HG03469 (cell line): ENCODE data around the gene WDR7.

Experiments used
- ATAC-seq: cut with Tn5 transposase; IDR thresholded peaks from one replicate; pipeline ENCODE4 v1.9.1; 2021; ENCODE audit warnings: mild to moderate bottlenecking, moderate library complexity, moderate number of reproducible peaks; ENCODE audit not compliant: unreplicated experiment

Gene WDR7

DNA sequence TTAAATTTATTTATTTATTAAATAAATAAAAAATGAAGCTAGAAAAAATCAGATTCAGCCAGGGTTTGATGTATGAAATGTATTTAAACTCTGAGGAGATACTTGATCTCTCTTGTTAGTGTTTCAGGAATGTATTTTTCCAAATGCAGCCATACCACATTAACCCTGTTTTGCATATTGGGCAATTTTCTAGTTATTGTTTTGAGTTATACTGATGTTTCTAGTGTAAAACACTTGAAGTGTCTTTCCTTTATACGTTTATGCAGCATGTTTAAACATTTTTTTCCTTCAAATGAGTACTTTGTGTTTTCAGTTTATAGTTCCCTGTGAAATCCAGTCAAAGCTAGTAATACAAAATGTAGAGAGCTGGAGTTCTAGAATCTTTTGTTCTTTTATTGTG lies 69.9 kb downstream of the WDR7 start:
- no peak for ATAC-seq

DNA sequence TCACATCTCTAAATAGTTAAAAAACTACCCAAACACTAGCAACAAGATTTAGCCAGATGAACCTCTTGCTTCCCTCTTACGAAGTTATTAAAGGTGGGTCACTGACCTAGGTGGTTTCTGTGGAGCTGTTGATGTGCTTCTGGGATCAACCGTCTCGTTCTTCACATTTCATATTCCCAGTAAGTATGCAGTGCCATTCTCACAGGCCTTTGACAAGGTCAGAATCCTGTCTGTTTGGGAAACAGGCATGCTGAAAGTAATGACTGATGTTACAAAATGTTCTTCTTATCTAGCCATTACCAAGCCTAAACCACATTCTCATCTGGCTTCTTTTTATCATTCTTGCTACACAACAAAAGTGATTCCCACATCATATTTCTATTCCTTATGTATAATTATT lies 70.3 kb downstream of the WDR7 start:
- no peak for ATAC-seq

DNA sequence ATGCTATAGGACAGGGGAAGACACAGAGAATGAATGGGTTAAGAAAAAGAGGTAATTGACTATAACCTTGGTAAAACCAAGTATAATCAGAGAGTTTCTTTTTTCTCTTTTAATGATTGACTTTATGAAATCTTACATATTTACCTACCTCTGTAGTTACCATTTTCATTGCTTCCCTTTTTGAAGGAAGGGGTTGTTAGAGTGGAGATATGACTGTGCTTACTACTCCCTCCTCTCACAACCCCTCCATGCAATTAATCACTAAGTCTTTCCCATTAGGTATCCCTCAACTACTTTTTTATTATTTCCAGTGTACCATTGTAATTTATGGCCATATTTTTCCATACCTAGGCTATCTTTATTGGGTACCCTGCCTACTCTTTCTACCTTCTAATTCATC lies 71.4 kb downstream of the WDR7 start:
- no peak for ATAC-seq

DNA sequence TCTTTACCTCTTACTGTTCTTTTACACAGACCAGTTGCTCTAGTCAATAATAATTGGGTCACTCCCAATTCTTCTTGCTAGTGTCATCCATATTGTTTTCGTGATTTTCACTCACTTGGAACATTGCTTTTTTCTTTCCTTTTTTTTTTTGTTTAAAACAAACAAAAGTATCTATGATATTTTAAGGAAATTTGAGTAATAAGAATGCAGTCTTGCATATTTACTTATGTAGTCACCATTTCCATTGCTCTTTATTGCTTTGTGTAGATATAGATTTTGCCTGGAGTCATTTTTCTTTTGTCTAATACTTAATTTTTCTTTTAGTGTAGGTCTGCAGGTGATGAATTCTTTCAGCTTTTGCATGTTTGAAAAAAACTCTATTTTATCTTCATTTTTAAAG lies 71.9 kb downstream of the WDR7 start:
- no peak for ATAC-seq

DNA sequence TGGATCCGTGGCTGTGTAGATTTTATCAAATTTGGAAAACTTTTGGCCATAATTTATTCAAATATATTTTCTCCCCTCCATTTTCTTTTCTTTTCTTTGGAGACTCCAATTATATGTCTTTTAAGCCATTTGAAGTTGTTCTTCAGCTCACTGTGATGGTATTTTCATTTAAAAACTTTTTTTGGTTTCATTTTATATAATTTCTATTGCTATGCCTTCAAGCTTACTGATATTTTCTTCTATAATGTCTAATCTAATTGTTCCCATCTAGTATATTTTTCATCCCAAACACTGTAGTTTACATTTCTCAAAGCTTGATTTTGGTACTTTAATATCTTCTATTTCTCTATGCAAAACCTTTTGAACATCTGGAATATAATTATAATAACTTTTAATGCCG lies 72.5 kb downstream of the WDR7 start:
- no peak for ATAC-seq

DNA sequence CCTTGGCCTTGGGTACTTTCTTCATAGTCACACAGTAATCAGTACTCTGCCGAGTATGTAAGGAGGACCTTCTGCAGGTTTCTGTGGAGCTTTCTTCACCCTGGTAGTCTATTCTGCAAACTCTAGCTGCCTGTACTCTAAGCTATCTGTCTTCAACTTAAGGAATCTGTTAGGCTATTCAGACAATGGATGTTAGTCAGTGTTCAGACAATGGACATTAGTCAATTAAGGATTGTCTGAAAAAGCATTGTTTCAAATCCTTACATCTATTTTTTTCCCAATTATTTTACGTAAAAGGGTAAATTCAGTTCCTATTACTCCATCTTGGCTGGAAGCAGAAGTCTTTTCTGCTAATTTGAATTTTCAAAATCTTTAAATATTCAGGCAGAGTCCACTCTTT lies 75.7 kb downstream of the WDR7 start:
- no peak for ATAC-seq

DNA sequence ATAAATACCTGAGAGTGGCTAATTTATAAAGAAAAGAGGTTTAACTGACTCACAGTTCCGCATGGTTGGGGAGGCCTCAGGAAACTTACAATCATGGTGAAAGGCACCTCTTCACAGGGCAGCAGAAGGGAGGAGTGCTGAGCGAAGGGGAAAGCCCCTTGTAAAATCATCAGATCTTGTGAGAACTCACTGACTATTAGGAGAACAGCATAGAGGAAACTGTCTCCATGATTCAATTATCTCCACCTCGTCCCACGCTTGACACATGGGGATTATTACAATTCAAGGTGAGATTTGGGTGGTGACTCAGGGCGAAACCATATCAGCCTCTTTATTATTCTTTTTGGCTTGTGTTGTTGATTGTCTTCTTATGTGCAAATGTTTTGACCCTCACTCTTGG lies 76.2 kb downstream of the WDR7 start:
- ATAC-seq = no peak

DNA sequence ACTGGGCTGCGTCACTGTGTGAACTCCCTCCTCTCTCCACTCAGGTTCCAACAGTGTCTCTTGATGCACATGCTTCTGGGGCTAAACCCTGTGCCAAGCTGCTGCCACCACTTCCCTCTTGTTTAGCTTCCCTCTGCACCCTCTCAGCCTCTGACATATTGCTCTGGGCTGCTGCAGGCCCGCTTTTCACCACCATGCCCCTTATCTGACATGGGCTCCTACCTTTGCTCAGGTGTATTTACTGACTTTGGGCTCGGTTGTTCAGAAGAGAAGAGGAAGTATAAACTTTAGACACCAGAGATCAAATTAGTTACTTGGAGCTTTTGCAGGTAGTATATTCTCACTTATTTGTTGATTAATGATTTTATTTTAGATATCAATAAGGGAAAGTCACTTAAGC lies 77.6 kb downstream of the WDR7 start:
- no peak for ATAC-seq

DNA sequence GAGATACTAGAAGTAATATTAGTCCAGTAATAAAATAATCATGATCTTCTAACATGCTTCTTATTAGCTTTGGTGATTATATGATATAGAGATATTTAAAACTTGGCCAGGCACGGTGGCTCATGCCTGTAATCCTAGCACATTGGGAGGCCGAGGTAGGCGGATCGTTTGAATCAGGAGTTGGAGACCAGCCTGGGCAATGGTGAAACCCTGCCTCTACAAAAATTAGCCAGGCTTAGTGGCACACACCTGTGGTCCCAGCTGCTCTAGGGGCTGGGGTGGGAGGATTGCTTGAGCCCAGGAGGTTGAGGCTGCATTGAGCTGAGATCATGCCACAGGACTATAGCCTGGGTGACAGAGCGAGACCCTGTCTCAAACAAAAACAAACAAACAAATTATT lies 87.0 kb downstream of the WDR7 start:
- ATAC-seq = no peak

DNA sequence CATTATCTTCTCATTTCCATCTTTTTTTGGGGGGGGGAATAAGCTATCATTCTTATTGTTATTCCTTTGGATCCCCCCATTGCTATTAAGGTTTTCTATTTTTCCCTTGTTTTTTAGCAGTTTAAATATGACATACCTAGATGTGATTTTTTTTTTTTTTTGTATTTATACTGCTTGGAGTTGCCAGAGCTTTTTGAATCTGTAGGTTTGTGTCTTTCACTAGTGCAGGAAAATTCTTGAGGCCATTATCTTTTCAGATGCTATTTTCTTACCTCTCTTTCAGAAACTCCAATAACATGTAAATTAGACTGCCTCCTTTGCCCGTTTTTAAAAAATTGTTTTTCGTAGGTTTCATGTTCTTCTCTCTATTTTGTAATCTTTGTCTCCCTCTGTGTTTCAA lies 88.6 kb downstream of the WDR7 start:
- ATAC-seq = no peak

DNA sequence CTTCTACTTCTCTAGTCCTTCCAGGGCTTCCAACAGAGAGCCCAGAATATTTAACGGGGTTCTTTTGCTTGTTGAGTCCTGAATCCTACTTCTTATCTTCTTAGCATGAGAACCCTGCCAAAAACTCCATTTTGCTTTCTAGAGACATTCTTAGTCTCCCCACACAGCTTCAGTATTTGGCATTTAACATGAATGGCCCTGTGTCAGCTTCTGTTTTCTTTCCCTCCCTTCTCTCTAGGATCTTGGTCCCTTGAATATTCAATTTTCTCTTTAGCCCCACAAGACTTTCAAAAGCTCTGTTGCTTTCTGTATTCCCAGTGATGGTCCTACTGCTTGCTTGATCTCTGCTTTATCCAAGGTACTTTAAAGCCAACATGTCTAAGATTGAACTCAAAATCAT lies 89.5 kb downstream of the WDR7 start:
- ATAC-seq = no peak

DNA sequence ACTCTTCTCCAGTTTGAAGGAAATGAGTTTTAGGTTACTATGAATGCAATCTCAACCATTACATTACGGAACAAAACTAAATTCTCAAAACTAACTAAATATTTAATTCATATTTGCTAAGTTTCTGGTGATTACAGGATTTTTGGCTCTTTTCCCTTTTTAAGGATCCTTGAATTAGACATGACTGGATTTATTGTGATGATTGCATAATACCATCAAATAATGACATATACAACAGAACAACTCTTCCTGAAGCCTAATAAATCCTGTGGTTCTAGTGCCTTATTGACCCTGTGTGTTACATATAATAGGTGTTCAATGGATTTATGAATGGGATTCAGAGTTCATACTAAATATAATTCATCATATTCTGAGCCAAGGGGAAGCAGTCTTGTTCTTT lies 90.5 kb downstream of the WDR7 start:
- ATAC-seq = no peak

DNA sequence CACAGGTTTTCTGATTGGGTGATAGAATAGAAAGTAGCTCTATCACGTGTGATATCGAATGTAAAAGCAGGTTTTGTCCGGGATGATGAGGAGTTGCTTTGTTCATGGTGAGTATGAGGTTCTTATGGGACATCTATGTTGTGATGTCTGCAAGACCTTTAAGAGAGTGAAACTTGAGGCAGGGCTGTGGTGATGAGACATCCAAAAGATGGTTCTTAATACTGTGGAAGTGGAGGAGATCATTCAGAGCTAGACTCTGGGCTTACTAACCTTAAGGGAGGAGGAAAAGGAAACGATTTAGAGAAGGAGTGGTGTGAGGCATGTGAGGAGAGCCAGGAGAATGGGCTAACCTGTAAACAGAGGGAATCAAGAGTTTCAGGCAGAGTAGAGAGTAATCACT lies 92.0 kb downstream of the WDR7 start:
- ATAC-seq = no peak

DNA sequence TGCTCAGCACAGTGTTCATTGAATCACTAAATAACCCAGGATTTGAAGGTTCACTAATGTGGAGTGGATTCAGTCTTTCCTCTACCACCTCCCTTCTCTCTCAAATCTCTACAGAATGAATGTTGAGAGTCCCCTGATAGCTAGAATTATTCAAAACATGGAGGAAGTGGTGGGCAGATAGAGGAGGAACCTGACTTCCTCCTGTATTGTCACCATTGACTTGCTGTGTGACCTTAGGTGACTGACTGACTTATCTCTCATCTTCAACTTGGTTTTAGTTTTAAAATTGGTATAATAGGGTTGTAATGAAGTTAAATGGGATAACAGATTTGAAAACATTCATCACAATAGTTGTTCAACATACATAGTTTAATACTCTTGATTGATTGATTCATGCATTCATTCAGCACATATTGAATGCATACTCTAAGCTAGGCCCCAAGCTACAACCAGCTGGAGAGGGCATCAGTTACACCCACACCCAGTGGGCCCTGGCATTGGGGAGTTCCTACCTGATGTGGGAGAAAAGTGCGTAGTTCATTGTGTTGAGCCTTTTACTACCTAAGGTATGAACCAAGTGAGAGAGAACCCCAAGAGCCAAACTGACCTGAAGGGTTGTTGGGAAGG lies 96.0 kb downstream of the WDR7 start:
- peak; percentile 71 for ATAC-seq

DNA sequence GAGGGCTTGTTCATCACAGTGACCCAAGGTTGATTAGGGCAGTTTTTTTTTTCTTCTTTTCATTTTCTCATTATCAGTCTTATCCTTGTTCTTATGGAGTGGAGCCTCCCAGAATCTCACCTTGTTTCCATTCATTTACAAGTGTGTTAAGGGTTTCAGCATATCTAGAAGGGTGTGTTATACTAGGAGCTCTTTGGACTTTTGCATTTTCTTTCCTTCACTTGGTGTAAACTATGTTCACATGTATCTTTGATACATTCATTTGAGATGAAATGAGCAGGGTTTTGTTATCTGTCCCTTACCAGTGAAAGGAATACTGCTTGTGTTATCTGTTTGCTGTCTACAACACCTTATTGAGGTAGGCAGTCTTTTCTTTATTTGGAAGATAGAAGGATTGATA lies 96.7 kb downstream of the WDR7 start:
- ATAC-seq = no peak

DNA sequence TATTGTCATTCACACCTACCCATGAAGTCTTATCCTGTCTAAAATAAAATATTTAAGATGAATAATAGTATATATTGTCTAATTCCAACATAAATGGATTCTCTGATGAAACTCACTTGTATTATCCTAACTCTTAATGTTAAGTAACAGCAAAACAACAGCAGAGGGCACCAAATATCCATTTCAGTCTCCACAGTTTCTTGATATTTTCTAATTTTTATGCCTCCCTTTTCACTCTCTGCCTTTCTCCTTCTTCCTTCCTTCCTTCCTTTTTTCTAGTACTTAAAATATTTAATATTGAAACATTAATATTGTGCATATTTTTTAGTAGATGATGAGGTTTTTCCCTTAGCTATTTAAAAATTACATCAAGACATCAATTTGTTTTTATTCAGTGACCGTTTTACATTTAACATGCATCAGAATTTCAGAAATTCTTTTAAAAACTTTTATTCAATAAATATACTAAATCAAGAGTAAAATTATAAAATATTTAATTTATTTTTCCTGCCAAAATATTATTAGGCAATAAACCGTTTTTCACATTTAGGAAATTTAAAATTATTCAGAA lies 97.6 kb downstream of the WDR7 start:
- no peak for ATAC-seq

DNA sequence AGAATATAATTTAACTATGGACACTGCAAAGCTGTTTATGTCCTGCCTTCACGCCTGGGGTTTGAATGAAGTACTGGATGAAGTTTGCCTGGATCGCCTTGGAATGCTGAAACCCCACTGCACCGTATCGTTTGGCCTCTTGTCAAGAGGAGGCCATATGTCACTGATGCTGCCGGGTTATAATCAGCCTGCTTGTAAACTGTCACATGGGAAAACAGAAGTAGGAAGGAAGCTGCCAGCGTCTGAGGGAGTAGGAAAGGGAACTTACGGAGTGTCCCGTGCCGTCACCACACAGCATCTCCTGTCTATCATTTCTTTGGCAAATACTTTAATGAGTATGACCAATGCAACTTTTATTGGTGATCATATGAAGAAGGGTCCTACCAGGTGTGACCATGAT lies 105.8 kb downstream of the WDR7 start:
- no peak for ATAC-seq

DNA sequence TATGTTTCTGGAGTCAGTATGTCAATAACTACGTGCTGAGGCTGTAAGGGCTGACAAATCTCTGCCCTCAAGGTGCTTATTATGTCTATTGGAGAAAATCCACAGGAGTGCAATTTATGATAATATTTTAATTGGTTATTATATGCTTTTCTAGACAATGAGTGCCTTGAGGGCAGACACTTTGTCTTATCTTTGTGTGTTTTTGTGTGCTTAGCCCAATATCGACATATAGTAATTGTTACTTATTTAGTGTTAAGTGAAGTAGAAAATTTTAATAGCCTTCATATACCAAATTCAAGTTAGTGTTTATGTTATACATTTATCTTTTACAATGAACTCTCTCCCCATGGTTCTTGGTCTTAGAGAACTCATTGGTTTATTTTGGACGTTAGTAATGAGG lies 118.9 kb downstream of the WDR7 start:
- no peak for ATAC-seq

DNA sequence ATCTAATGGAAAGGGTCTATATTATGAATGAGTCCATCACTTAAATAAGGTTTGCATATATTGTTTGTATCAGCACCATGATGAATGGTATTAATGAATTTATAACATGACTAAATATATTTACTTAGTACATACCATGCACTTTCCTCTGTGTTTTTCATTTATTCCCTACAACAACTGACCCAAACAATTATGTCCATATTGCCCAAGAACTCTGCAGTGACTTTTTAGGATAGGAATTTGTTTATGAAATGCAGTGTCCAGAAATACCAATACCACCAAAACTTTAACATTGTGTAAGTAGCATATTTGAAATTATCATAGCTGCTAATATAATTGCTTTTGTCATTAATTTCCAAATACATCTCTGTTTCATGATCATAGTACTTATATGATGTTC lies 119.7 kb downstream of the WDR7 start:
- no peak for ATAC-seq

DNA sequence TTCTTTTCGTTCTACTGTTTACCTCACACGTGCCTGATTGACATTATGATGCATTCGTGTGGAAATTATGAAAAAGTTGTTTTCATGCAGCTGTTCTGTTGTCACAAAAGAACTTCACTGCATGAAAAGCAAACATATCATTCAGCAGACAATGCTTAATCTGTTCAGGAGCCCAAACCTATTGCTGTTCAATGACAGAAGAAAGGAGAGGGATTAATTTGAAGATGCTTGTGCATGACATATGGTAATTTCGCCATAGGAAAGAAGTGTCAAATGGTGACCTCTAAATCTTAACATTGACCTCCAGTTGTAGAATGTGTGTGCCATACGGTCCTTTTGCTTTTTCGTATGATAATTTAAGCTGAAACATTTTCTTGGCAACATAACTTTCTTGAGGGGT lies 124.5 kb downstream of the WDR7 start:
- no peak for ATAC-seq

DNA sequence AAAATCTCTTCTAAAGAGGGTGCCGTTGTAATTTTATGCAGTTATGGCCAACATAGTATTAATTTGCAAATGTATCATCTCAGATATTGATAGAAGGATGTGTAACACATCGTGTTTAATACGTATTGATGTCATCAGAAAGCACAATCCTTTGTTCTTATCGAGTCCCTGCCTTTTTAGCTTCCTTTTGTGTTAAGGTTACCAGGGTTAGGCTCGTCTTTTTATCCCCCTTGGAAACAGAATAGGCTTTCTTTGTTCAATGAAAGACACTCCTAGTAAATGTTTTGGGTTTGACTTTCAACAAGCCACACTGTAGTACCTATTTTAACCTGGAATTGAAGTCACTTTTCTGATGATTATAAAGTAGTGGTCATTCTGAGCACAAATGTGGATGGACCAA lies 136.2 kb downstream of the WDR7 start:
- no peak for ATAC-seq

DNA sequence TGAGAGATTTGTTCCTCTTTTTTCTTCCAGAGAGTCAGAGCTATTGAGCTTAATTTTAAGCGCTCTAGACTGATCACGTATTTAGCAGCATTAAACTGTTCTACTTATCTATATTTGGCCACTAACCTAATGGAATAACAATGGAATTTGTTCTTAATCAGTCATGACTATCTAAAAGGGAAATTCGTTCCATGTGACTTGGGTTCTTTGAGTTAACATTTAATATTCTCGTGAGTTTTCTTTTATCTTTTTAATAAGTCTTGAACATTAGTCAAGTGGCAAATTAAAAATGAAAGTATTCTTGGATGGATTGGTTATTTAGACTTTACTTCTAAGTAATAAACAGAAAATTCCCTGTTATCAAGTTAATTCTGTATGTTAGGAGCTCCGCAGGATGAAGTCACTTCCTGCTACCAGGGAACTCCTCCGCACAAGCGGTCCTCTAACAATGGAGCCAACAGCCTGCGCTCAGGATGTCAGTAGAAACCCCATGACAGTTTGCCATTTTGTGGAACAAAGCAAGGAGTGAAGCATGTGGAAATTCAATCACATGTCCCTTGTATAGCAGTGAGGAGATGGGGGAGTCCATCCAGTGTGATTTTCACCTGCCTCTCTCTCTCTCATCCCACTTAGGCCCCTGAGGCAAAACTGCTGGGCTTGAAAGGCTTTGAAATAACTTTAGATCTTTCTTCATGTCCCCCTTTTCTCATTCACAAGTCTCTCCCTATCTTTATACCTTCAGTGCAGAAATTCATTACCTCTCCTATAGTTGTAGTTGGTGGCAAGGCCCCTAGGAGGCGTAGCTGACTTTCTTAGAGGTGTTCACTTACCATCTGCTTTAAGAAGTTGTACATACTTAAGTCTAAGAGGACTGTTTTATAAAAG lies 138.1 kb downstream of the WDR7 start:
- no peak for ATAC-seq

DNA sequence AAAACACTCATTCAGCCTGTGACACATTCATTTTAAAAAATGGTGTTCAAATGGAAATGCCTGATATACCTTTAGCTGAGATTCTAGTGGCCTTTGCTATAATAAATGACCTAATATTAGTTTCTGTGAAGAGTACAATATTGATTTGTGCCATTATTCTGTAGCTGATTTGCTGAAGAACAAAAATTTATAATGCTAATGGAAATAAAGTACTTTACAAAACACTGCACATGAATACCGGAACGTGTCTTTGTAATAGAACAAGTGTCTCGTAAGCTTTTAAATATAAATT lies 138.7 kb downstream of the WDR7 start:
- no peak for ATAC-seq
